ENCODE measurements around the gene LEUTX. TPM values are rescaled to one million over a fixed set of nuclear protein-coding genes. Genes with fewer than 3 reads are reported as not detected.
A peak's percentile ranks its signal among the peaks of the same experiment; 100 is the strongest.

Gene LEUTX
- polyA plus RNA-seq, 6 donors from 2014 or later: not detected

DNA sequence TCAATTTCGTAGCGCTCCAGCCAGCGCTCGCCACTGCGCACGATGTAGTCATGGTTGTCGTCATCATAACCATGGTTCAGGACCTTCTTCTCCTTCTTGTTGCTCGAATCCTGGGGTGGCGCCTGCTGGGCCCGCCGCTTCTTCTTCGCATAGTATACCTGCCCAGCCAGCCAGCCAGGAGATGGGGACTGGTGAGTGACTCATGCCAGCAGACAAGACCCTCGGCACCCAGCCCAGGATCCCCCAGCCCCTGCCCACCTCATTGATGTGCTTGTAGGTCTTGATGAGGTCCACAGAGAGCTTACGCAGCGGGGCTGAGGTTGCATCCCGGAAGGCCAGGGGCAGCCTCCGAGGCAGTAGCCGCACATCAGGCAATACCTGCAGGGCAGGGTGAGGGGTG is 51.8 kb downstream of the LEUTX start:
- H3K27me3 Mint-ChIP-seq: no peaks in the 10 kb centered on the region
- peaks cover 0 to 2% (median 0%) of the 10 kb centered on the region in 7 donors for H3K9me3 Mint-ChIP-seq
- H3K4me1 Mint-ChIP-seq: peaks cover 34 to 47% (median 43%) of the 10 kb centered on the region in 3 donors
- H3K36me3 Mint-ChIP-seq: peaks cover 12 to 17% of the 10 kb centered on the region in 2 donors
- H3K4me3 Mint-ChIP-seq: peak overlapping the region in 2 of 8 donors; percentile 12 to 75
- H3K27ac Mint-ChIP-seq: peak overlapping the region in 2 of 6 donors; percentile 49 to 51
- DNase-seq (no peak), ATAC-seq (ENCODE audit: low read depth in 2 of 2) (no peak)

DNA sequence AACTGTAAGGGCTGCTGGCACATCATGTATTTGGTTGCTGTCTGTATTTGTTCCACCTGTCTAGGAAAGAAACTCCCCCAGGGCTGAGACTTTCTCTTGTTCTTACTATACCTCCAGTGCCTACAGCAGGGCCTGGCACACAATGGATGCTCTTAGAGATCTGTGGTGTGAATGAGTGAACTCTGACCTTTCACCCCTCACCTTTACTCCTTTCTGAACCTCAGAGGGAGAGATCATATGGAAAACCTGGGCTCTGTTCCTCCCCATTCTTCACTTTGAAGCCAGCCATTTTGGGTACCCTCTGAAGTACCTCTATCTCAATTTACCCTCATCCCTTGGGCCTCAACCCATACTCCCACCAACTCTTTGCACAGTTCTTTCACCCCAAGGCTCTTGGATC is 52.2 kb downstream of the LEUTX start:
- H3K36me3 Mint-ChIP-seq: peaks cover 12 to 17% of the 10 kb centered on the region in 2 donors
- no peaks in the 10 kb centered on the region for H3K27me3 Mint-ChIP-seq
- peaks cover 34 to 47% (median 43%) of the 10 kb centered on the region in 3 donors for H3K4me1 Mint-ChIP-seq
- DNase-seq: no peak
- H3K9me3 Mint-ChIP-seq: peaks cover 0 to 2% (median 0%) of the 10 kb centered on the region in 7 donors
- H3K4me3 Mint-ChIP-seq: peak overlapping the region in 2 of 8 donors; percentile 10 to 75
- ATAC-seq (ENCODE audit: low read depth in 2 of 2): no peak
- H3K27ac Mint-ChIP-seq: peak overlapping the region in 5 of 6 donors; percentile 49 to 94 (median 56)

DNA sequence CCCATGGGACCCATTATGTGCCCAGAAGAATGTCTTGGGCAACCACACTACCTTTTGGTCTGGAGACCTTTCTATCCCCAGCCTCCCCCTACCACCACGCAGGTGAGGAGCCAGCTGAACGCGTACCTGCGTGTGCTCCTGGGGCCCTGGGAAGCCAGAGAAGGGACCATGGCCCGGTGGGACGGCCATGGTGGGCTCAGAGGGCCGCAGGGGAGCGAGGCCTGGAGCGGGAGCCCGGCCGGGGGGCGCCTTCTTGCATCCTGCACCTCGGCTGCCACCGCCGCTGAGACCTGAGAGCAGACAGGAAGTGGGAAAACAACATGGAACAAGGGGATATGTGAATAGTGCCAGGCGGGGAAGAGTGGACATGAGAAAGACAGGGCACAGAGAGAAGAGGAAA is 53.0 kb downstream of the LEUTX start:
- H3K27ac Mint-ChIP-seq: peak overlapping the region in 3 of 6 donors; percentile 67 to 94 (median 88)
- peaks cover 34 to 47% (median 40%) of the 10 kb centered on the region in 3 donors for H3K4me1 Mint-ChIP-seq
- H3K36me3 Mint-ChIP-seq: peaks cover 13 to 21% of the 10 kb centered on the region in 2 donors

DNA sequence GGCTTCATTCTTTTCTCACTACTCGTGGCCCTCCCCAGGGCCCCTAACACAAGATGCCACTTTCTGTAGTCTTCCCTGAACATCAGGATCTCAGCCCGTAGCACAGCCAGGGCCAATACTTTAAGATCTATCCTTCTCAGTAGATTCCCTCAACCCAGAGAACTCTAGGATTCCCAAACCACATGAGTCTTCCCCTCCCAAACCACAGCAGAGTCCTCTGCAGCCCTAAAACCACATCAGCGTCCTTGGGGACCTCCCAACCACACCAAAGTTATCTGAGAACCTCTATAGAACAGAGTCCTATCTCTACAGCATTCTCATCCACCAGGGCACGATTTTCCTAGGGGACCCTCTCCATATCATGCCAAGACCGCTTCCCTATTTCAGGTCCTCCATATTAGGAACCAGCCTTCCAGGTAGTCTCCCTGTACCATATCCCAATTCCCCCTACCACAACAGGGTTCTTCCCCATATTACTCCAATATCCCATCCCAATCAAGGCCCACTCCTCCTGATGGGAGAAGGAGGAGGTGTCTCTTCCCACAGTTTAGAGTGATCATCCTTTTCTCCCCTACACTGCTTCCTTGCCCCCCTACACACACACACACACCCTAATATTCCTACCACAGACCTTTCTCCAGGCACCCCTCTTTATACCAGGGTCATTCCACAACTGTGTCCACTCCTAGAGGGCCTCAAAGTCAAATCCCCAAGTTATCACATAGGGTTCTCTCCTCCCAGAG is 53.9 kb downstream of the LEUTX start:
- Mint-ChIP-seq H3K36me3 (peaks cover 17 to 29% of the 10 kb centered on the region in 2 donors), H3K27me3 (no peaks in the 10 kb centered on the region), H3K27ac (peak overlapping the region; percentile 80 to 94 (median 88)), H3K9me3 (peaks cover 0 to 2% (median 0%) of the 10 kb centered on the region in 7 donors), H3K4me3 (peak overlapping the region; percentile 69 to 91 (median 86)), H3K4me1 (peaks cover 34 to 47% (median 40%) of the 10 kb centered on the region in 3 donors)
- DNase-seq (no peak), ATAC-seq (ENCODE audit: low read depth in 2 of 2) (no peak)

More for the DNA sequence above, 53.0 kb downstream of the LEUTX start:
- ATAC-seq (ENCODE audit: low read depth in 2 of 2) (no peak), DNase-seq (no peak)
- Mint-ChIP-seq H3K27me3 (no peaks in the 10 kb centered on the region), H3K4me3 (peak overlapping the region in 7 of 8 donors; percentile 71 to 91 (median 87)), H3K9me3 (peaks cover 0 to 2% (median 0%) of the 10 kb centered on the region in 7 donors)

DNA sequence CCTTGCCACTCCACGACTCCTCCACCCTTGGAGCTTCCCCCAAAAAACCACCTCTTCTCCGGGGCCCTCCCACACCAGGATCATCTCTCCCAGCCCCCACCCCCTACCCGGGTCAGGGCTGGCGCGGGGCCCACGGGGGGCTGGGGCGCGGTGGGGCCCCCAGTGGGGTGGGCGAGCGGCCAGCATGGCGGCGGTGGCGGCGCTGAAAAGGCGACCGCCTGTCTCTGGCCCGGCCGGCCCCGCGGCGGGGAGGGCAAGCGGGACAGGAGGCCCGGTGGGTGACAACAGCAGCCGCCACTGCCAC is 54.5 kb downstream of the LEUTX start:
- H3K27me3 Mint-ChIP-seq: no peaks in the 10 kb centered on the region
- H3K9me3 Mint-ChIP-seq: peaks cover 0 to 2% (median 0%) of the 10 kb centered on the region in 7 donors
- peaks cover 34 to 46% (median 36%) of the 10 kb centered on the region in 3 donors for H3K4me1 Mint-ChIP-seq
- DNase-seq (no peak), ATAC-seq (ENCODE audit: low read depth in 2 of 2) (no peak)
- H3K4me3 Mint-ChIP-seq: peak overlapping the region; percentile 69 to 96 (median 87)
- H3K36me3 Mint-ChIP-seq: peaks cover 17 to 33% of the 10 kb centered on the region in 2 donors
- H3K27ac Mint-ChIP-seq: peak overlapping the region; percentile 80 to 94 (median 88)

DNA sequence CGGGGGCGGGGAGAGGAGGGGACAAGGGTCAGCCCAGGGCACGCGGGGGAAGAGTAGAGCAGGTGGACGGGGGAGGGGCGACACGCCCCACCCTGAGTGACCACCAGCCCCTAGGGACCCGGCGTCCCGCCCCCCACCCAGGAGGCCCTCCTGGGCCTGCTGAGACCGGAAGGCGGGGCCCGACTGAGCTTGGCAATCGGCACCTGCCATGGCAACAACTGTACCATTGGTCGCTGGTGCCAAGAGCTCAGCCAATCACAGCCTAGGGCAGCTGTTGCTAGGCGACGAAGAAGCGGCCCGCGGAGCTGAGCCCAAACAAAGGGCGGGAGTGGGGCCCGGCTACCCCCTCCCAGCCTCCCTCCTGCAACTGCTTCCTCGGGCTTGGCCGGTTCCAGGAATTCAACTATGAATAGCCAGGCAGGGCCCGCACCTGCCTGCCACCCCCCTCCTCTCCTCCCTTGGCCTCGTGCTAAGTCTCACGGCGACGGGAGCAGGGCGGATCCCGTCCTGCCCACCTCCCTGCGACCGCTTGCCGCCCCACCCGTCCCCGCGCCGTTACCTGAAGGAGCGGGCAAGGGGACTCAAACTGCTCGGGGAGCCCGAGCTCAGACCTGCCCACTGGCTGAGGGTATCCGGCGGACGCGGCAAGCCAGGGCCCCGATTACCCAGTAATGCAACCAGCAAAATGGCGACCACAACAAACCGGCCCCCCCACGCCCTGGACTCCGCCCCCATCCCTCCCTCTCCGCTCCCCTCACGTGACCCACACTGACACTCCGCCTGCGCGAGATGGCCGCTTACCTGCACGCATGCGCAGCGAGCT is 55.0 kb downstream of the LEUTX start, which contains the start of gene DYRK1B:
TSS of gene DYRK1B (minus strand) at position 699 of the 823 bp plus-strand sequence. CDS start 2,295 bp downstream, outside the sequence.
- peak; percentile 91 to 92 for ATAC-seq (ENCODE audit: low read depth in 2 of 2)
- H3K27me3 Mint-ChIP-seq: no peaks in the 10 kb centered on the region
- H3K4me3 Mint-ChIP-seq: peak within 1 kb of the TSS; percentile 69 to 96 (median 87)
- H3K36me3 Mint-ChIP-seq: peaks cover 13 to 29% of the 10 kb centered on the region in 2 donors
- H3K9me3 Mint-ChIP-seq: peaks cover 0 to 2% (median 0%) of the 10 kb centered on the region in 7 donors
- H3K27ac Mint-ChIP-seq: peak within 1 kb of the TSS; percentile 88 to 97 (median 94)
- DNase-seq: peak; percentile 96
- H3K4me1 Mint-ChIP-seq: peaks cover 30 to 40% (median 31%) of the 10 kb centered on the region in 3 donors

DNA sequence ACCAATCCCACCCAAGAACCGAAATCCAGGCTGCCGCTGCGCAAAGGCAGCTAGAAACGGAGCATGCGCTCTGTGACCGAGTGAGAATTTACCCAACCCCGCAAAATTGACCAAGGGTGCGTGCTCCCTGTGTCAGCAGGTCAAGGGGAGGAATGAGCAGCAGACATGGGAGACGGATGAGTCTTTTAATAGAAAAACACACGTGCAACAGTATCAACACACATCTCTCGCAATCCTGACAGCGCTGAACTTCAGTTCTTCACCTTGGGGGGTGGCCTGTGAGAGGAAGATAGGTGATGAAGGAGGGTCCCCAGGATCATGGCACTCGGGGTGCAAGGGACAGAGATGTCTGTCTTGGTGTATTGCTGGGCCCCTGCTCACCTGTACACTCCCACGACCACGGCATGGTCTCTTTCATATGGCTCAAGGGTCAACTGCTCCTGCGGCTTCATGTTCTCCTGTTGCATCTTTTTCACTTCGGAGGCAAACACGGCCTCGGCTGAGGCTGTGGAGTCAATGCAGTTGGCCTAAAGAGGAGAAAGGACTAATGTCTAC is 55.7 kb downstream of the LEUTX start:
- Mint-ChIP-seq H3K4me3 (peak overlapping the region; percentile 69 to 96 (median 84)), H3K9me3 (peaks cover 0 to 2% (median 0%) of the 10 kb centered on the region in 7 donors), H3K36me3 (peaks cover 12 to 28% of the 10 kb centered on the region in 2 donors), H3K27ac (peak overlapping the region; percentile 88 to 97 (median 94)), H3K4me1 (peaks cover 27 to 38% (median 27%) of the 10 kb centered on the region in 3 donors), H3K27me3 (no peaks in the 10 kb centered on the region)
- DNase-seq (no peak), ATAC-seq (ENCODE audit: low read depth in 2 of 2) (no peak)

Other genes starting within 250 kb of the LEUTX start
- gene EID2B, start 246.0 kb upstream of the LEUTX start, polyA plus RNA-seq (ENCODE audit: low read depth in 6 of 6): 1 to 10 TPM; 3.6 to 9.9 (median 7.2) TPM
- gene EID2, start 238.7 kb upstream of the LEUTX start, polyA plus RNA-seq (ENCODE audit: low read depth in 6 of 6): 10 to 100 TPM in 4 of 6 donors, 1 to 10 TPM in 1, not detected in 1; 9.4 to 22.9 (median 17.3) TPM
- not detected for gene LGALS13, start 176.3 kb upstream of the LEUTX start, polyA plus RNA-seq (ENCODE audit: low read depth in 6 of 6)
- not detected for gene LGALS16, start 122.9 kb upstream of the LEUTX start, polyA plus RNA-seq (ENCODE audit: low read depth in 6 of 6)
- not detected for gene LGALS14, start 74.4 kb upstream of the LEUTX start, polyA plus RNA-seq (ENCODE audit: low read depth in 6 of 6)
- 1 to 10 TPM in 1 of 6 donors, not detected in 5; 2.1 TPM for gene CLC, start 40.8 kb upstream of the LEUTX start, polyA plus RNA-seq (ENCODE audit: low read depth in 6 of 6)
- gene DYRK1B, start 55.3 kb downstream of the LEUTX start, polyA plus RNA-seq (ENCODE audit: low read depth in 6 of 6): 10 to 100 TPM in 4 of 6 donors, 1 to 10 TPM in 2; 8.8 to 15.9 (median 10.5) TPM
- gene FBL, start 67.5 kb downstream of the LEUTX start, polyA plus RNA-seq (ENCODE audit: low read depth in 6 of 6): 100 to 1,000 TPM; 169 to 203 (median 179) TPM
- 1 to 10 TPM in 1 of 6 donors, under 1 TPM in 5; 0.15 to 1.7 (median 0.76) TPM for gene FCGBP, start 155.8 kb downstream of the LEUTX start, polyA plus RNA-seq (ENCODE audit: low read depth in 6 of 6)
- gene PSMC4, start 192.3 kb downstream of the LEUTX start, polyA plus RNA-seq (ENCODE audit: low read depth in 6 of 6): 10 to 100 TPM; 78.2 to 94.5 (median 89.9) TPM
- 1 to 10 TPM in 5 of 6 donors, not detected in 1; 4.1 to 8.5 (median 7.3) TPM for gene ZNF546, start 218.2 kb downstream of the LEUTX start, polyA plus RNA-seq (ENCODE audit: low read depth in 6 of 6)

Data from naive B cell (primary cell).